K562 (cell line): Measurements from ENCODE around the gene ZNF709. TPM values are rescaled to one million over a fixed set of nuclear protein-coding genes. Genes with fewer than 3 reads are reported as not detected.
A peak's percentile ranks its signal among the peaks of the same experiment; 100 is the strongest.

Experiments used
- E4F1 ChIP-seq: fragments of 250-450 bp; sonication (Bioruptor Pico); IDR thresholded peaks from 2 replicates; pipeline ENCODE4 v1.5.0; 2021; ENCODE audit warnings: mild to moderate bottlenecking, borderline replicate concordance
- GABPB1 ChIP-seq: sonication (generic); formaldehyde crosslinking; IDR thresholded peaks from 2 replicates; pipeline ENCODE4 v1.8.0; 2022; ENCODE audit warnings: mild to moderate bottlenecking, missing genetic modification reagents
- GABPB2 ChIP-seq: fragments of 250-450 bp; sonication (Bioruptor Pico); conservative IDR thresholded peaks from 2 replicates; pipeline ENCODE4 v1.5.1; 2021; ENCODE audit warnings: mild to moderate bottlenecking
- GMEB1 ChIP-seq: fragments of 250-450 bp; sonication (Bioruptor Pico); IDR thresholded peaks from 2 replicates; pipeline ENCODE4 v1.4.0; 2020; ENCODE audit warnings: mild to moderate bottlenecking
- HMGN3 ChIP-seq: IDR thresholded peaks from 2 replicates; pipeline ENCODE4 v1.6.1; 2011; ENCODE audit warnings: borderline replicate concordance, low read depth, mild to moderate bottlenecking, mixed read lengths, low read length; ENCODE audit not compliant: insufficient read length; ENCODE audit errors: extremely low read depth
- POLR2G ChIP-seq: fragments of 200-400 bp; formaldehyde crosslinking; IDR thresholded peaks from 2 replicates; pipeline ENCODE4 v1.6.1; 2017; ENCODE audit warnings: low read depth, mild to moderate bottlenecking, antibody characterized with exemption, low read length, moderate library complexity
- RREB1 ChIP-seq: fragments of 250-450 bp; sonication (Bioruptor Pico); IDR thresholded peaks from 2 replicates; pipeline ENCODE4 v1.4.0; 2020
- SETDB1 ChIP-seq: IDR thresholded peaks from one replicate; pipeline ENCODE4 v1.6.1; 2012; ENCODE audit warnings: low read length, control low read depth, inconsistent platforms
- SLC30A9 ChIP-seq: fragments of 250-450 bp; sonication (Bioruptor Pico); IDR thresholded peaks from 2 replicates; pipeline ENCODE4 v1.8.0; 2022; ENCODE audit warnings: mild to moderate bottlenecking, moderate library complexity
- SNAPC5 ChIP-seq: fragments of 250-450 bp; sonication (Bioruptor Pico); IDR thresholded peaks from 2 replicates; pipeline ENCODE4 v1.8.0; 2021; ENCODE audit warnings: moderate library complexity, mild to moderate bottlenecking, inconsistent platforms
- SREBF2 ChIP-seq: sonication (generic); formaldehyde crosslinking; IDR thresholded peaks from 2 replicates; pipeline ENCODE4 v1.4.0; 2020; ENCODE audit warnings: mild to moderate bottlenecking, missing genetic modification reagents
- ZBTB49 ChIP-seq: sonication (generic); formaldehyde crosslinking; IDR thresholded peaks from 2 replicates; pipeline ENCODE4 v1.8.0; 2022; ENCODE audit warnings: missing genetic modification reagents, mild to moderate bottlenecking, borderline replicate concordance
- ZNF232 ChIP-seq: sonication (generic); formaldehyde crosslinking; IDR thresholded peaks from 2 replicates; pipeline ENCODE4 v1.8.0; 2022; ENCODE audit warnings: mild to moderate bottlenecking, missing genetic modification reagents
- ZNF696 ChIP-seq: fragments of 250-450 bp; sonication (Bioruptor Pico); conservative IDR thresholded peaks from 2 replicates; pipeline ENCODE4 v1.4.0; 2020; ENCODE audit warnings: mild to moderate bottlenecking, moderate library complexity
- polyA plus RNA-seq, 8 experiments: library from polyadenylated mRNA; depleted of rRNA in 4 of 8; stranded (reverse) in 5 of 8; unstranded in 3 of 8; fragments of >200 nt; fragmentation: Nextera tagmentation in 2 of 8; fragmentation: Illumina TruSeq in 1 of 8; extraction: Ambion mirVana in 2 of 8; extraction: Trizol in 1 of 8; gene quantifications; 2 replicates each; pipeline versions ENCODE4 v1.2.1 to v1.2.3, GENCODE V29; 2011 to 2014; ENCODE audit warnings: inconsistent platforms in 1 of 8, missing spikeins in 1 of 8
- total RNA-seq, 7 experiments: library from RNA; depleted of rRNA in 6 of 7; stranded (reverse); fragments of >200 nt in 6 of 7; fragmentation: Illumina TruSeq in 2 of 7; extraction: Trizol in 2 of 7; gene quantifications; 2 replicates each; pipeline versions ENCODE4 v1.2.1 to v1.2.3, GENCODE V29; 2011 to 2021; ENCODE audit warnings: low replicate concordance in 1 of 7

The ZNF709 gene
- total and polyA plus RNA-seq, 9 of the 15 experiments (the other 6 are each of a cell fraction or from before 2014, with no cell fraction given) = 0.07 to 0.69 (median 0.18) TPM

- TF ChIP-seq RREB1 (CRISPR knock-in tag) = no peak
- TF ChIP-seq GMEB1 (CRISPR knock-in tag) = no peak
- no peak for TF ChIP-seq ZNF232
- TF ChIP-seq SREBF2 (CRISPR knock-in tag) = no peak
- TF ChIP-seq SETDB1 = no peak
- no peak for TF ChIP-seq E4F1 (CRISPR knock-in tag)
- TF ChIP-seq POLR2G = peak; percentile 78
- TF ChIP-seq HMGN3 = no peak
- TF ChIP-seq ZBTB49 (CRISPR knock-in tag) = no peak
- TF ChIP-seq GABPB2 (CRISPR knock-in tag) = no peak
- TF ChIP-seq SLC30A9 (CRISPR knock-in tag) = no peak
- TF ChIP-seq GABPB1 (CRISPR knock-in tag) = no peak
- TF ChIP-seq SNAPC5 (CRISPR knock-in tag) = no peak
- TF ChIP-seq ZNF696 = no peak
These were observed 43.9 kb downstream of the ZNF709 start, which contains the start of gene ZNF443 (continued) for GRCh38 chr19:12440541-12441316.
